Keratinocyte (primary cell): Measurements from ENCODE around the gene BORCS5. TPM values are rescaled to one million over a fixed set of nuclear protein-coding genes. Genes with fewer than 3 reads are reported as not detected.

Experiments used
- DNase-seq: peaks from one replicate; pipeline ENCODE4 v3.0.0-alpha.2; 2011; ENCODE audit warnings: low read depth, missing footprints, low spot score
- FAIRE-seq: peaks from 2 replicates; lab custom pipeline; 2011; peaks lifted over from hg19 to GRCh38; lab: Jason Lieb, UNC
- H2AFZ ChIP-seq: 2 replicates; pipeline ENCODE4 v1.6.0; 2012; ENCODE audit warnings: low read length, control low read depth, inconsistent platforms; ENCODE audit not compliant: control insufficient read depth
- H3K27ac ChIP-seq: 2 replicates; pipeline ENCODE4 v1.5.1; 2011; ENCODE audit warnings: low read length; ENCODE audit not compliant: control insufficient read depth, insufficient read depth
- H3K27me3 ChIP-seq: 3 replicates; pipeline ENCODE4 v1.6.0; 2011; ENCODE audit warnings: low read length; ENCODE audit not compliant: control insufficient read depth, insufficient read depth; ENCODE audit errors: extremely low read depth
- H3K36me3 ChIP-seq, 2 experiments: 2 replicates in 1 of 2; 3 replicates in 1 of 2; pipeline ENCODE4 v1.5.1; 2011; ENCODE audit warnings: low read length in 2 of 2, mild to moderate bottlenecking in 1 of 2; ENCODE audit not compliant: control insufficient read depth in 2 of 2, insufficient read depth in 2 of 2; ENCODE audit errors: extremely low read depth in 1 of 2
- H3K4me1 ChIP-seq: 3 replicates; pipeline ENCODE4 v1.5.1; 2011; ENCODE audit warnings: low read length; ENCODE audit not compliant: control insufficient read depth, insufficient read depth; ENCODE audit errors: extremely low read depth
- H3K4me2 ChIP-seq: 3 replicates; pipeline ENCODE4 v1.6.0; 2011; ENCODE audit warnings: low read depth, low read length; ENCODE audit not compliant: control insufficient read depth, insufficient read depth; ENCODE audit errors: extremely low read depth
- H3K4me3 ChIP-seq, 3 experiments: fragments of 200-600 bp in 1 of 3; sonication (generic) in 1 of 3; 2 replicates in 2 of 3; 3 replicates in 1 of 3; pipeline ENCODE4 v1.5.1; 2011 to 2016; ENCODE audit warnings: low read length in 3 of 3, mild to moderate bottlenecking in 3 of 3, control low read depth in 2 of 3, inconsistent platforms in 1 of 3, low read depth in 1 of 3, mixed read lengths in 1 of 3, mixed run types in 1 of 3, moderate library complexity in 1 of 3; ENCODE audit not compliant: control insufficient read depth in 2 of 3, insufficient read depth in 2 of 3; ENCODE audit errors: extremely low read depth in 1 of 3
- H3K79me2 ChIP-seq: 2 replicates; pipeline ENCODE4 v1.6.0; 2012; ENCODE audit warnings: low read length; ENCODE audit not compliant: control insufficient read depth, insufficient read depth
- H3K9ac ChIP-seq: 3 replicates; pipeline ENCODE4 v1.6.0; 2011; ENCODE audit warnings: low read length; ENCODE audit not compliant: control insufficient read depth, insufficient read depth; ENCODE audit errors: extremely low read depth
- H3K9me1 ChIP-seq: 3 replicates; pipeline ENCODE4 v1.6.0; 2011; ENCODE audit warnings: low read length; ENCODE audit not compliant: control insufficient read depth, insufficient read depth; ENCODE audit errors: extremely low read depth
- H3K9me3 ChIP-seq: 2 replicates; pipeline ENCODE4 v1.5.1; 2012; ENCODE audit warnings: low read depth, low read length; ENCODE audit not compliant: control insufficient read depth
- H4K20me1 ChIP-seq: 3 replicates; pipeline ENCODE4 v1.6.0; 2011; ENCODE audit warnings: low read length; ENCODE audit not compliant: control insufficient read depth, insufficient read depth; ENCODE audit errors: extremely low read depth
- EZH2 ChIP-seq: IDR thresholded peaks from one replicate; pipeline ENCODE4 v1.6.1; 2012; ENCODE audit warnings: inconsistent platforms, mild to moderate bottlenecking, low read length, moderate library complexity
- dilution Hi-C: fragments of 300-500 bp; cut with MboI; formaldehyde crosslinking; loops from one replicate; pipeline ENCODE4 v1.7.0; 2020; ENCODE audit warnings: low sequenced_read_pairs; ENCODE audit not compliant: extremely low pct_ligation_motif_present
- polyA plus RNA-seq, 5 experiments: library from polyadenylated mRNA; depleted of rRNA in 3 of 5; stranded (reverse) in 3 of 5; stranded (forward) in 1 of 5; unstranded in 1 of 5; fragments of >200 nt; gene quantifications; 1 replicate in 1 of 5; 2 replicates in 3 of 5; 3 replicates in 1 of 5; pipeline versions ENCODE4 v1.2.1 to v1.2.3, GENCODE V29; 2011 to 2012; ENCODE audit warnings: missing spikeins in 2 of 5, low read depth in 1 of 5, low replicate concordance in 1 of 5
- TF ChIP-seq, protein P1 (sequence below), 3 experiments: IDR thresholded peaks in 1 of 3; conservative IDR thresholded peaks in 1 of 3; optimal IDR thresholded peaks in 1 of 3; 2 replicates in 2 of 3; 3 replicates in 1 of 3; pipeline versions ENCODE3 to v1.5.1; 2011; ENCODE audit warnings: low read length in 3 of 3, mild to moderate bottlenecking in 3 of 3, moderate library complexity in 2 of 3, control low read depth in 1 of 3, inconsistent platforms in 1 of 3; ENCODE audit not compliant: insufficient read depth in 2 of 3; ENCODE audit errors: extremely low read depth in 1 of 3

BORCS5 gene
- polyA plus RNA-seq, 1 donor (not counting 4 experiments of a cell fraction or from before 2014, with no cell fraction given): 5.4 TPM

DNA sequence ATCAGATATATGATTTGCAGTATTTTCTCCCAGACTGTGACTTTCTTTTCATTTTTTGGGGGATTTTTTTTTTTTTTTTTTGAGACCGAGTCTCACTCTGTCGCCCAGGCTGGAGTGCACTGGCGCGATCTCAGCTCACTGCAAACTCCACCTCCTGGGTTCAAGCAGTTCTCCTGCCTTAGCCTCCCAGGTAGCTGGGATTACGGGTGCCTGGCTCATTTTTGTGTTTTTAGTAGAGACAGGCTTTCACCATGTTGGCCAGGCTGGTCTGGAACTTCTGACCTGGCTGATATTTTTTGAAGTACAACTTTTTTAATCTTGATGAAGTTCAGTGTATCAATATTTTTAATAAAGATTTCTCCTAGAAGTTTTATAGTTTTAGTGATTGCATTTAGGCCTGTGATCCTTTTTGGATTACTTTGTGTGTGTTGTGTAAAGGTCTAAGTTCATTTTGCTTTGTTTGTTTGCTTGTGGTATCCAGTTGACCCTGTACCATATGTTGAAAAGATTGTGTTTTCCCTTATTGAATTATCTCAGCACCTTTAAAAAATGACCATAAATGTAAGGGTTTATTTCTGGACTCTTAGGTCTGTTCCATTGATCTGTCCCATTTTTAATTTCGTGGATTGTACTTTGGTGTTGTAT lies 24.2 kb downstream of the BORCS5 start:
- Histone ChIP-seq H3K4me3 (no peak overlapping the region), H3K27ac (no peak overlapping the region), H3K4me1 (no peaks in the 10 kb centered on the region), H2AFZ (no peak overlapping the region), H3K36me3 (no peaks in the 10 kb centered on the region), H3K9ac (no peak overlapping the region), H3K27me3 (no peaks in the 10 kb centered on the region), H4K20me1 (no peaks in the 10 kb centered on the region), H3K9me1 (no peaks in the 10 kb centered on the region), H3K79me2 (no peaks in the 10 kb centered on the region), H3K9me3 (no peaks in the 10 kb centered on the region), H3K4me2 (no peak overlapping the region)
- DNase-seq (no peak), FAIRE-seq (no peak)
- TF ChIP-seq, protein P1, sequence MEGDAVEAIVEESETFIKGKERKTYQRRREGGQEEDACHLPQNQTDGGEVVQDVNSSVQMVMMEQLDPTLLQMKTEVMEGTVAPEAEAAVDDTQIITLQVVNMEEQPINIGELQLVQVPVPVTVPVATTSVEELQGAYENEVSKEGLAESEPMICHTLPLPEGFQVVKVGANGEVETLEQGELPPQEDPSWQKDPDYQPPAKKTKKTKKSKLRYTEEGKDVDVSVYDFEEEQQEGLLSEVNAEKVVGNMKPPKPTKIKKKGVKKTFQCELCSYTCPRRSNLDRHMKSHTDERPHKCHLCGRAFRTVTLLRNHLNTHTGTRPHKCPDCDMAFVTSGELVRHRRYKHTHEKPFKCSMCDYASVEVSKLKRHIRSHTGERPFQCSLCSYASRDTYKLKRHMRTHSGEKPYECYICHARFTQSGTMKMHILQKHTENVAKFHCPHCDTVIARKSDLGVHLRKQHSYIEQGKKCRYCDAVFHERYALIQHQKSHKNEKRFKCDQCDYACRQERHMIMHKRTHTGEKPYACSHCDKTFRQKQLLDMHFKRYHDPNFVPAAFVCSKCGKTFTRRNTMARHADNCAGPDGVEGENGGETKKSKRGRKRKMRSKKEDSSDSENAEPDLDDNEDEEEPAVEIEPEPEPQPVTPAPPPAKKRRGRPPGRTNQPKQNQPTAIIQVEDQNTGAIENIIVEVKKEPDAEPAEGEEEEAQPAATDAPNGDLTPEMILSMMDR (optimal IDR thresholded peaks at IDR 0.05 in 1 of 3, IDR thresholded peaks at IDR 0.05 in 1 of 3, conservative IDR thresholded peaks at IDR 0.05 in 1 of 3; ENCODE audit: extremely low read depth in 1 of 3, insufficient read depth in 2 of 3, low read length in 3 of 3): no peak
- TF ChIP-seq EZH2: no peak
- dilution Hi-C loops: no loop called here

DNA sequence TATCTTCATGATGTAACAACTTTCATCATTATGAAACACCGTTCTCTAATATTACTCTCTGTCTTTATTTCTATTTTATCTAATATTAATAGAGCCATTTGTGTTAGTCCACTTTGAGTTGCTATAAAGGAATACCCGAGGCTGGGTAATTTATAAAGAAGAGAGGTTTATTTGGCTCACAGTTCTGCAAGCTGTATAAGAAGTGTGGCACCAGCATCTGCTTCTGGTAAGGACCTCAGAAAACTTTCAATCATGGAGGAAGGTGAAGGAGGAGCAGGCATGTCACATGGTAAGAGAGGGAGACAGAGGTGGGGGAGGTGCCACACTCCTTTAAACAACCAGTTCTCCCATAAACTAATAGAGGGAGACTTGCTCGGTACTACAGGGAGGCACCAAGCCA lies 25.1 kb downstream of the BORCS5 start:
- no peaks in the 10 kb centered on the region for H3K9me1 ChIP-seq
- H4K20me1 ChIP-seq: no peaks in the 10 kb centered on the region
- H3K36me3 ChIP-seq: no peaks in the 10 kb centered on the region
- no peak overlapping the region for H3K4me2 ChIP-seq
- H3K4me3 ChIP-seq: no peak overlapping the region
- no peaks in the 10 kb centered on the region for H3K9me3 ChIP-seq
- TF ChIP-seq EZH2: no peak
- TF ChIP-seq, protein P1 (optimal IDR thresholded peaks at IDR 0.05 in 1 of 3, IDR thresholded peaks at IDR 0.05 in 1 of 3, conservative IDR thresholded peaks at IDR 0.05 in 1 of 3; ENCODE audit: extremely low read depth in 1 of 3, insufficient read depth in 2 of 3, low read length in 3 of 3): no peak
- FAIRE-seq: no peak
- H3K9ac ChIP-seq: no peak overlapping the region
- no peaks in the 10 kb centered on the region for H3K27me3 ChIP-seq
- H3K79me2 ChIP-seq: no peaks in the 10 kb centered on the region
- H3K27ac ChIP-seq: no peak overlapping the region
- H3K4me1 ChIP-seq: peaks cover under 1% of the 10 kb centered on the region
- dilution Hi-C loops: no loop called here
- no peak for DNase-seq
- H2AFZ ChIP-seq: no peak overlapping the region
